GM12878 (cell line): Measurements from ENCODE around the gene PAX7. TPM values are rescaled to one million over a fixed set of nuclear protein-coding genes. Genes with fewer than 3 reads are reported as not detected.

ENCODE experiments used
- ATAC-seq: fragments of 200-7000 bp; cut with Tn5 transposase; 3 replicates; pipeline ENCODE4 v1.9.1; 2020; ENCODE audit warnings: mild to moderate bottlenecking, moderate library complexity
- BruUV-seq: library from RNA; stranded (reverse); fragments of 400-500 nt; replicated peaks from 2 replicates; lab custom pipeline; 2021; lab: Mats Ljungman, UMichigan
- CTCF ChIA-PET: fragments of 300-600 bp; sonication (Branson Sonifier 250); formaldehyde crosslinking; extraction: SDS; loops from one replicate; lab custom pipeline; 2021; ENCODE audit warnings: inconsistent platforms; lab: Yijun Ruan, JAX
- POLR2A ChIA-PET: fragments of 350-600 bp; formaldehyde crosslinking; extraction: SDS; loops from one replicate; lab custom pipeline; 2021; ENCODE audit warnings: inconsistent platforms; lab: Charles Lee
- RAD21 ChIA-PET: fragments of 300-600 bp; sonication (Branson Sonifier 250); formaldehyde crosslinking; loops from one replicate; lab custom pipeline; 2023; ENCODE audit warnings: antibody characterized with exemption; ENCODE audit not compliant: unreplicated experiment; lab: Charles Lee
- SMC1A ChIA-PET: fragments of 300-600 bp; sonication (Branson Sonifier 250); formaldehyde crosslinking; loops from one replicate; lab custom pipeline; 2023; ENCODE audit not compliant: unreplicated experiment, uncharacterized antibody; lab: Charles Lee
- DNase-seq: peaks from one replicate; pipeline ENCODE4 v3.0.0-alpha.2; 2011; ENCODE audit warnings: low read depth, low spot score
- FAIRE-seq: peaks from 3 replicates; lab custom pipeline; 2011; peaks lifted over from hg19 to GRCh38; lab: Jason Lieb, UNC
- H2AFZ ChIP-seq: 2 replicates; pipeline ENCODE4 v1.6.0; 2011; ENCODE audit warnings: low read depth, low read length, control low read depth; ENCODE audit not compliant: control insufficient read depth
- H3K27ac ChIP-seq: 2 replicates; pipeline ENCODE4 v1.5.1; 2011; ENCODE audit warnings: control low read depth; ENCODE audit not compliant: control insufficient read depth, insufficient read depth
- H3K27me3 ChIP-seq, 2 experiments: replicated peaks in 1 of 2; 2 replicates each; pipeline versions ENCODE4 v1.6.0 to v1.6.1; 2011; ENCODE audit warnings: low read length in 1 of 2; ENCODE audit not compliant: control insufficient read depth in 2 of 2, insufficient read depth in 2 of 2
- H3K36me3 ChIP-seq, 2 experiments: 2 replicates each; pipeline ENCODE4 v1.5.1; 2011; ENCODE audit warnings: low read length in 1 of 2; ENCODE audit not compliant: control insufficient read depth in 2 of 2, insufficient read depth in 2 of 2
- H3K4me1 ChIP-seq: 2 replicates; pipeline ENCODE4 v1.6.1; 2011; ENCODE audit warnings: mild to moderate bottlenecking, low read length, moderate library complexity, mixed read lengths; ENCODE audit not compliant: control insufficient read depth, insufficient read depth
- H3K4me2 ChIP-seq: 2 replicates; pipeline ENCODE4 v1.6.0; 2011; ENCODE audit warnings: control low read depth; ENCODE audit not compliant: control insufficient read depth, insufficient read depth
- H3K4me3 ChIP-seq: fragments of 200-600 bp; sonication (generic); 2 replicates; pipeline ENCODE4 v1.5.1; 2016
- H3K79me2 ChIP-seq: 2 replicates; pipeline ENCODE4 v1.6.0; 2011; ENCODE audit warnings: low read length; ENCODE audit not compliant: control insufficient read depth, insufficient read depth
- H3K9ac ChIP-seq: 2 replicates; pipeline ENCODE4 v1.8.0; 2011; ENCODE audit warnings: low read length, control low read depth, mixed read lengths; ENCODE audit not compliant: control insufficient read depth, insufficient read depth
- H3K9me3 ChIP-seq: replicated peaks from 3 replicates; pipeline ENCODE4 v1.5.1; 2011; ENCODE audit warnings: mild to moderate bottlenecking, low read length; ENCODE audit not compliant: control insufficient read depth, insufficient read depth
- H4K20me1 ChIP-seq: 2 replicates; pipeline ENCODE4 v1.6.0; 2011; ENCODE audit not compliant: control insufficient read depth, insufficient read depth
- LARP7 ChIP-seq: fragments of 450-650 bp; IDR thresholded peaks from 2 replicates; pipeline ENCODE4 v1.6.1; 2017; ENCODE audit warnings: mild to moderate bottlenecking
- SUZ12 ChIP-seq: fragments of 200-600 bp; sonication (generic); IDR thresholded peaks from one replicate; pipeline ENCODE4 v1.6.1; 2018; ENCODE audit warnings: antibody characterized with exemption, mild to moderate bottlenecking; ENCODE audit not compliant: unreplicated experiment
- WGBS: methylation state at CpG from one replicate; pipeline ENCODE4 v1.1.6; 2016; ENCODE audit warnings: low lambda C conversion rate; ENCODE audit not compliant: insufficient replicate concordance, insufficient coverage; ENCODE audit errors: missing lambda C conversion rate; 5-methylcytosine and 5-hydroxymethylcytosine counted together
- in situ Hi-C: fragments of 300-500 bp; cut with MboI; formaldehyde crosslinking; loops from 9 replicates; pipeline ENCODE4 v1.14.3; 2018; ENCODE audit warnings: mixed read lengths
- intact Hi-C: fragments of 100-400 bp; cut with micrococcal nuclease; formaldehyde crosslinking; loops from one replicate; pipeline ENCODE4 v1.14.2; 2022; ENCODE audit not compliant: unreplicated experiment
- polyA plus RNA-seq, 11 experiments: library from polyadenylated mRNA; depleted of rRNA in 4 of 11; unstranded in 6 of 11; stranded (reverse) in 5 of 11; fragments of >200 nt; fragmentation: Nextera tagmentation in 4 of 11; fragmentation: Illumina TruSeq in 1 of 11; extraction: Ambion mirVana in 4 of 11; extraction: Trizol in 1 of 11; gene quantifications; 1 replicate in 1 of 11; 2 replicates in 10 of 11; pipeline versions ENCODE4 v1.2.1 to v1.2.3, GENCODE V29; 2011 to 2016; ENCODE audit warnings: inconsistent platforms in 2 of 11, missing spikeins in 2 of 11, low read depth in 1 of 11
- total RNA-seq, 4 experiments: library from RNA; depleted of rRNA in 3 of 4; stranded (reverse); fragments of >200 nt in 3 of 4; fragmentation: Illumina TruSeq in 1 of 4; extraction: Trizol in 1 of 4; gene quantifications; 2 replicates each; pipeline versions ENCODE4 v1.2.1 to v1.2.3, GENCODE V29; 2013 to 2021
- TF ChIP-seq, protein P1 (sequence below): IDR thresholded peaks from 2 replicates; pipeline ENCODE4 v1.6.1; 2012; ENCODE audit warnings: low read depth, low read length, improper control_type of control experiment
- TF ChIP-seq, protein P2 (sequence below): fragments of 450-650 bp; IDR thresholded peaks from 2 replicates; pipeline ENCODE4 v1.6.1; 2017; ENCODE audit warnings: mild to moderate bottlenecking, moderate library complexity
- TF ChIP-seq, protein P3 (sequence below): fragments of 450-650 bp; IDR thresholded peaks from 2 replicates; pipeline ENCODE4 v1.6.1; 2018; ENCODE audit warnings: borderline replicate concordance, mild to moderate bottlenecking; ENCODE audit not compliant: partially characterized antibody

Gene PAX7
- total and polyA plus RNA-seq, 10 of the 15 experiments (the other 5 are each of a cell fraction or from before 2014, with no cell fraction given), result not detected

DNA sequence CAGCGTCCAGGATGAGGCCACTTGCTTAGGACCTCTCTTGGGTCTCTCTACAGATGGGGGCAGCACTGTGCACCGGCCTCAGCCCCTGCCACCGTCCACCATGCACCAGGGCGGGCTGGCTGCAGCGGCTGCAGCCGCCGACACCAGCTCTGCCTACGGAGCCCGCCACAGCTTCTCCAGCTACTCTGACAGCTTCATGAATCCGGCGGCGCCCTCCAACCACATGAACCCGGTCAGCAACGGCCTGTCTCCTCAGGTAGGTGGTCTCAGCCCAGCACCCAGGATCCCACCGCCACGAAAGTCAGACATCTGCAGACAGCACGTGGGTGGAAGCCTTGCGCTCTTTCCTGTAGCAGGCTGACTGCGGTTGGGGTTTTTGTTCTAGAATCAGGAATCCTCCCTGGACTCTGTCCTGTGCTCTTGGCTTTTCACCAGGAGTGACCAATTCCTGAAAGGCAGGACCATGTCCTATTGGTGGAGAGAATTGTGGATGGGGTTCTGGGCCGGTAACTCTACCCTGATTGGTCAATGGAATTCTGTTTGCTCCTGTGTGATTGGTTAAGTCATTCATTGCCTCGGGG is 72.5 kb downstream of the PAX7 start:
- Histone ChIP-seq H4K20me1 (no peaks in the 10 kb centered on the region), H3K36me3 (no peaks in the 10 kb centered on the region), H3K9ac (no peak overlapping the region), H3K4me3 (no peak overlapping the region), H2AFZ (no peak overlapping the region), H3K27ac (no peak overlapping the region), H3K9me3 (no peaks in the 10 kb centered on the region), H3K27me3 (peaks cover 0 to 3% of the 10 kb centered on the region in 2 experiments; a peak in 1 of 4 replicates), H3K4me1 (no peaks in the 10 kb centered on the region), H3K4me2 (no peak overlapping the region), H3K79me2 (no peaks in the 10 kb centered on the region)
- ChIA-PET SMC1A (no interaction called here), CTCF (no interaction called here), POLR2A (no interaction called here), RAD21 (no interaction called here)
- WGBS, result 23% methylated on average over 21 of the region's 21 CpGs
- DNase-seq (no peak), FAIRE-seq (no peak), ATAC-seq (no peak)
- TF ChIP-seq, protein P1, sequence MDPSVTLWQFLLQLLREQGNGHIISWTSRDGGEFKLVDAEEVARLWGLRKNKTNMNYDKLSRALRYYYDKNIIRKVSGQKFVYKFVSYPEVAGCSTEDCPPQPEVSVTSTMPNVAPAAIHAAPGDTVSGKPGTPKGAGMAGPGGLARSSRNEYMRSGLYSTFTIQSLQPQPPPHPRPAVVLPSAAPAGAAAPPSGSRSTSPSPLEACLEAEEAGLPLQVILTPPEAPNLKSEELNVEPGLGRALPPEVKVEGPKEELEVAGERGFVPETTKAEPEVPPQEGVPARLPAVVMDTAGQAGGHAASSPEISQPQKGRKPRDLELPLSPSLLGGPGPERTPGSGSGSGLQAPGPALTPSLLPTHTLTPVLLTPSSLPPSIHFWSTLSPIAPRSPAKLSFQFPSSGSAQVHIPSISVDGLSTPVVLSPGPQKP, result no peak
- TF ChIP-seq, protein P2, sequence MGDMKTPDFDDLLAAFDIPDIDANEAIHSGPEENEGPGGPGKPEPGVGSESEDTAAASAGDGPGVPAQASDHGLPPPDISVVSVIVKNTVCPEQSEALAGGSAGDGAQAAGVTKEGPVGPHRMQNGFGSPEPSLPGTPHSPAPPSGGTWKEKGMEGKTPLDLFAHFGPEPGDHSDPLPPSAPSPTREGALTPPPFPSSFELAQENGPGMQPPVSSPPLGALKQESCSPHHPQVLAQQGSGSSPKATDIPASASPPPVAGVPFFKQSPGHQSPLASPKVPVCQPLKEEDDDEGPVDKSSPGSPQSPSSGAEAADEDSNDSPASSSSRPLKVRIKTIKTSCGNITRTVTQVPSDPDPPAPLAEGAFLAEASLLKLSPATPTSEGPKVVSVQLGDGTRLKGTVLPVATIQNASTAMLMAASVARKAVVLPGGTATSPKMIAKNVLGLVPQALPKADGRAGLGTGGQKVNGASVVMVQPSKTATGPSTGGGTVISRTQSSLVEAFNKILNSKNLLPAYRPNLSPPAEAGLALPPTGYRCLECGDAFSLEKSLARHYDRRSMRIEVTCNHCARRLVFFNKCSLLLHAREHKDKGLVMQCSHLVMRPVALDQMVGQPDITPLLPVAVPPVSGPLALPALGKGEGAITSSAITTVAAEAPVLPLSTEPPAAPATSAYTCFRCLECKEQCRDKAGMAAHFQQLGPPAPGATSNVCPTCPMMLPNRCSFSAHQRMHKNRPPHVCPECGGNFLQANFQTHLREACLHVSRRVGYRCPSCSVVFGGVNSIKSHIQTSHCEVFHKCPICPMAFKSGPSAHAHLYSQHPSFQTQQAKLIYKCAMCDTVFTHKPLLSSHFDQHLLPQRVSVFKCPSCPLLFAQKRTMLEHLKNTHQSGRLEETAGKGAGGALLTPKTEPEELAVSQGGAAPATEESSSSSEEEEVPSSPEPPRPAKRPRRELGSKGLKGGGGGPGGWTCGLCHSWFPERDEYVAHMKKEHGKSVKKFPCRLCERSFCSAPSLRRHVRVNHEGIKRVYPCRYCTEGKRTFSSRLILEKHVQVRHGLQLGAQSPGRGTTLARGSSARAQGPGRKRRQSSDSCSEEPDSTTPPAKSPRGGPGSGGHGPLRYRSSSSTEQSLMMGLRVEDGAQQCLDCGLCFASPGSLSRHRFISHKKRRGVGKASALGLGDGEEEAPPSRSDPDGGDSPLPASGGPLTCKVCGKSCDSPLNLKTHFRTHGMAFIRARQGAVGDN, result no peak
- TF ChIP-seq SUZ12 (no peak), LARP7 (no peak)
- TF ChIP-seq, protein P3, sequence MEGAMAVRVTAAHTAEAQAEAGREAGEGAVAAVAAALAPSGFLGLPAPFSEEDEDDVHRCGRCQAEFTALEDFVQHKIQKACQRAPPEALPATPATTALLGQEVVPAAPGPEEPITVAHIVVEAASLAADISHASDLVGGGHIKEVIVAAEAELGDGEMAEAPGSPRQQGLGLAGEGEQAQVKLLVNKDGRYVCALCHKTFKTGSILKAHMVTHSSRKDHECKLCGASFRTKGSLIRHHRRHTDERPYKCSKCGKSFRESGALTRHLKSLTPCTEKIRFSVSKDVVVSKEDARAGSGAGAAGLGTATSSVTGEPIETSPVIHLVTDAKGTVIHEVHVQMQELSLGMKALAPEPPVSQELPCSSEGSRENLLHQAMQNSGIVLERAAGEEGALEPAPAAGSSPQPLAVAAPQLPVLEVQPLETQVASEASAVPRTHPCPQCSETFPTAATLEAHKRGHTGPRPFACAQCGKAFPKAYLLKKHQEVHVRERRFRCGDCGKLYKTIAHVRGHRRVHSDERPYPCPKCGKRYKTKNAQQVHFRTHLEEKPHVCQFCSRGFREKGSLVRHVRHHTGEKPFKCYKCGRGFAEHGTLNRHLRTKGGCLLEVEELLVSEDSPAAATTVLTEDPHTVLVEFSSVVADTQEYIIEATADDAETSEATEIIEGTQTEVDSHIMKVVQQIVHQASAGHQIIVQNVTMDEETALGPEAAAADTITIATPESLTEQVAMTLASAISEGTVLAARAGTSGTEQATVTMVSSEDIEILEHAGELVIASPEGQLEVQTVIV, result no peak
- no TSS peak for BruUV-seq
- in situ Hi-C loops (no loop called here), intact Hi-C loops (no loop called here)
